ENCODE results near the gene ABCC4.
"Not testable (repeated sequence)": the region's sequence is repeated elsewhere in the genome, so short reads cannot be mapped to it uniquely, and the experiment has no call there.

The ABCC4 gene

DNA sequence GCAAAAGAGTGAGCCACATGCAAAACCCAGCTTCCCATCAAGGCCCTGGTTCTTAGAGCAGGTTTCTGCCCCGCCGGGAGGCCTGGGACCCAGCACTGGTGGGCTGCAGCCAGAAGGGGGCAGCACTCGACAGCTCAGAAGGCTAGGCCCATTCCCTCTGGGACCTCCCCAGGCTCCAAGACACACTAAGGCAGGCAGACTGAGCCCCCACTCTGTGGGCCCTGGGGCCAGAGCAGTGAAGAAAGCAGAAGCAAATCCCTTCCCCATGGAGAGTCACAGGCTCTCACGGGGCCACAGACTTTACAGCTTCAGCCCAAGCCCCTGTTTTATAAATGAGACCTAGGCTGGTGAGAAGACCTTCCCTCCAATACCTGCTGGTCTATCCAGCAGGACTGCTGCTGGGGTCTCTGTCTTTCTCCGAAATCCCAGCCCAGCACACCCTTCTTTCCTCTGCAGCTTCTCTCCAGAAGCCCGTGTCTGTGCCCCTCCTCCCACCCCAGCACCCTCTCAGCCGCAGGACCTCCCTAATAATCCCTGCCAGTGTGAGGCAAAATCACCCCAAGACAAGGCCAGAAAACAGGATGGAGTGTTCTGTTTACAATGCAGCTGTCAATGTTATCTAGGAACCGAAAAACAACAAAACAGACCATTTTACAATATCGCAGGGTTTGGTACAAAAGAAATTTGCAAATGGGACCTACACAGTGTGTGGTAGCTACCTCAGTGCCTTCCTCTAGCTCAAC, 109.3 kb downstream of the ABCC4 start:
- peak; percentile 62 for DNase-seq

DNA sequence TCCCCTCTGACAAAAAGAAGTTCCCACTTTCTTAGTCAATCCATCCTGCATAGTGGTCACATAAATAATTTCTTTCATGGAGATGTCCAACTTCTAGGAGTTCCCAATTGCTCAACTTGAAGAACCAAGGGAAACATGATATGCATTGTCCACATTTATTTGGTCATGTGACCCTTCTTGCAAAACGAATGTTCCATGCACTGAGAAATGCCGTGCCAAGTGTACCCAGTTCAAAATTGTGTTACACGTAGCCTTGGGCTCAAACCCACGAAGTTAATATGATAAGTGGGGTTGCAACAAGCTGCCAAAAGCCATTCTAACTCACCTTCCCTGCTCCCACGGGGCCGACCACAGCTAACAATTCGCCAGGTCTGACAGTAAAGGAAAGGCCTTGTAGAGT, 113.1 kb downstream of the ABCC4 start:
- no peak for DNase-seq

DNA sequence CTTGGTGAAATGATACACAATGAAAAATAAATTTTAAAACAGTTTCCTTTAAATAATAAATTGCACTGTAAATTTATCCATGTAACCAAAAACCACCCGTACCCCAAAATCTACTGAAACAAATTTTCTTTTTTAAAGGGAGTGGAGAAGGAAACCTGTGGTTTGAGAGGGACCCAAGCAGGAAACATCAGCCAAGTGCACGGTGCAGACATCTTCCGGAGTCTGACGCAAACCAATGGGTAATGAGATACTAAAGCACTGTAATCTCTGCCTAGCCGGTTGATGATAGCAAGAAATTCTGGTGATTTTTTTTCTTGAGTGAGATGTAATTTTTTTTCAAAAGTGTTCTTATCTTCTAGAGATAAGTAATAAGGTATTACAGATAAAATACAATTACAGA, 115.4 kb downstream of the ABCC4 start:
- DNase-seq, result peak; percentile 33

- no peak for DNase-seq
These were observed 115.9 kb downstream of the ABCC4 start for GRCh38 chr13:95185311-95185710.

DNA sequence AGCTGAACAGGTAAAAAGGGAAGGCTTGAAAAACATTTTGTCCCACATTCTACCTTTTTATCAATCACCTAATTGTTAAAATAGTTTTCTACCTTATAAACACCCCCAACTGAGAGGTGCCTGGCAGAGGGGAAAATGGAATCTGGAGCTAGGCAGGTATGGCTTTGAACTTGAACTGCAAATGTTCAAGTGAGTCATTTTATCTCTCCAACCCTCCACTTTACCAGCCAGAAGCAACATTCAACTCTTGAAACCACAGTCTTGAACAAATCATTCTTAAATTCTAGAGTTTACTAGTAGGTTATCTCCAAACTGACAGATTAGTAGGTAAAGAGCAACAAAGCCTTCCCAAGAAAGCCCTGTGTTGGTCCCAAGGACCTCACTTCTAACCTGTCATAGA, 116.9 kb downstream of the ABCC4 start:
- DNase-seq, result no peak

- no peak for DNase-seq
These were observed 118.5 kb downstream of the ABCC4 start for GRCh38 chr13:95182570-95183265.

GRCh38 chr13:95181586-95181985, 119.7 kb downstream of the ABCC4 start:
- no peak for DNase-seq

DNA sequence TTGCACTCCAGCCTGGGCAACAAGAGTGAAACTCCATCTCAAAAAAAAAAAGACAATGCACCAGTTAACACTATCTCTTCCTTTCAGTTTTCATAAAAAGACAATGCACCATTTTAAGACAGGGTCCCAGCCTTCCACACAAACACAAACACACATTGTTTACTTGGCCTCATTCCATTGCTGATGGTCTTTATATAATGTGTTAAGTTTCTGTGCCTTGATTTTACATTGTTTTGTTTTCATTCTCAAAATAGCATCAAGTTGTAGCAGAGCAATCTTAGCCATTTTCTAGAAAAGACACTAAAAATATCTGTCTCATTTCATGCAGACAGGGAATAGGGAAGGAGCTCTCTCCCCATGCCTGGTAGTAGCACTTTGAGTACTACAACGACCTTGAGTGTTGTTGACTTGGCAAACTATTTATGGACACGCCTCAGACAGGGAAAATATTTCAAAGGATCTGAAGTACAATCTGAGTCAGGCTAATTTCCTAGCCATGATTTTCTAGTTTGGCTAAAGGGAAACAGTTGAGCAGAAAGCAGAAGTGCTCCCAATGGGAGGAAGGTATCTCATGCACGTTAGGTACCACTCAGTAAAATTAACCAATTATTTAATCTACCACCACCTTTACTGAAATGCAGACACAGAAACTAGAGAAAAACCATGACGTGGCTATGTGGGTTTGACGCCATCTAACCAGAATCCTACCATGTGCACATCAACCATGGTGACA, 120.6 kb downstream of the ABCC4 start:
- DNase-seq, result no peak

GRCh38 chr13:95176611-95177259, 124.5 kb downstream of the ABCC4 start:
- no peak for DNase-seq

DNA sequence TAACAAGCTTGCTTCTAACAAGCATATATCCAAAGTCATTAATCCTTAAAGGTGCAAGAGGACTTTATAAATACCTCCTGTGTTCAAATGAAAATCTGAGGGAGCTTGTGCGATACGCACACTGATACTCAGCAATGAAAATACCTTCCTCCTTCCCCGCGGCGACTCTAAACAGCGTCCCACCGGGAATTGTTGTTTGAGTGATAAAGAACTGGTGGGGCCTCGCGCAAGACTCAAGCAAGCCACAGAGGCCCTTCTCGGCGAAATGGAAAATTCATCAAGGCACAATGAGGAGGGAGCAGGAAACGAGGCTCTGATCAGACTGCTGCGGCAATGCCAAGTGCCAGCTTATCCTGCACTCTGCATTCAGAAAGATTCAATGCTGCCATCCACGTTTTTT, 126.7 kb downstream of the ABCC4 start:
- no peak for DNase-seq

DNA sequence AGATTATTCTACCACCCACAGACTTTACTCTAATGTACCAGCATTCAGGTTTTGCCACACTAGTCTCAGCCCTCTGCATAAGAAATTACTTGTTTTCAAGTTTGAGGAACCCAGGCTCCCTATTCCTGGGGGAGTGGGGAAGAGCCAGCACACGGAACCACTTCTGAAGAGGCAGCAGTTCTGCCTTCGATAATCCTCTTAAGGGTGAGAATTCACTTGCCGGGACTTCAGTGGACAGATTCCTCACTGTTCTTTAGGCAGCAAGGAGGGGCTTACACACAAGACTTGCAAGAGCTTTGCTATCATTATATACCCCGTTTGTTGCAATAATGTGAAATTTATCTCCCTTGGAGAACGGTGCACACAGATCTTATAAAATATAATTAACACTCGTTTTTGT, 133.1 kb downstream of the ABCC4 start:
- no peak for DNase-seq

DNA sequence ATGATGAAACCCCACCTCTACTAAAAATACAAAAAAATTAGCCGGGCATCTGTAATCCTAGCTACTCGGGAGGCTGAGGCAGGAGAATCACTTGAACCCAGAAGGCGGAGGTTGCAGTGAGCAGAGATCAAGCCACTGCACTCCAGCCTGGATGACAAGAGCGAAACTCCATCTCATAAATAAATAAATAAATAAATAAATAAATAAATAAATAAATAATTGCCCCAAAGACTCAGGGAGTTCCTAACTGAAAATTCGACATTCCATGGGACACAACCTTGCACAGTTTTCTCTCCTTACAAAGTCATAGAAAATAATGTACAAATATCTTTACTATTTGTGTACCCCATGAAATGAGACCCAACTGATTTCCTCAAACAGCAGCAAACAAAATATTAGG, 134.2 kb downstream of the ABCC4 start:
- not testable (repeated sequence) for DNase-seq

DNA sequence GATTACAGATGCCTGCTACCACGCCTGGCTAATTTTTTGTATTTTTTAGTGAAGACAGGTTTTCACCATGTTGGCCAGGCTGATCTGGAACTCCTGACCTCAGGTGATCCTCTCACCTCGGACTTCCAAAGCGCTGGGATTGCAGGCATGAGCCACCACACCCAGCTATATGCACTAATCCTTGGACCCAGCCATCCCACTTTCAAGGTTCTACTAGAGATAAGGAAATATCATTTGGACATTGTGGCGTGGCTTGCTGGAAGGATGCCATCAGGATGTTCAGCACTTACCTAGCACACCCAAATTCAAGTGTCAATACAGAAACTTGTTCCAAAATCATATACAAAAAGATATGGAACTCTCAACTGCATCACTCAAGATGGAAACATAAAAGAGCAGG, 136.4 kb downstream of the ABCC4 start:
- no peak for DNase-seq

DNA sequence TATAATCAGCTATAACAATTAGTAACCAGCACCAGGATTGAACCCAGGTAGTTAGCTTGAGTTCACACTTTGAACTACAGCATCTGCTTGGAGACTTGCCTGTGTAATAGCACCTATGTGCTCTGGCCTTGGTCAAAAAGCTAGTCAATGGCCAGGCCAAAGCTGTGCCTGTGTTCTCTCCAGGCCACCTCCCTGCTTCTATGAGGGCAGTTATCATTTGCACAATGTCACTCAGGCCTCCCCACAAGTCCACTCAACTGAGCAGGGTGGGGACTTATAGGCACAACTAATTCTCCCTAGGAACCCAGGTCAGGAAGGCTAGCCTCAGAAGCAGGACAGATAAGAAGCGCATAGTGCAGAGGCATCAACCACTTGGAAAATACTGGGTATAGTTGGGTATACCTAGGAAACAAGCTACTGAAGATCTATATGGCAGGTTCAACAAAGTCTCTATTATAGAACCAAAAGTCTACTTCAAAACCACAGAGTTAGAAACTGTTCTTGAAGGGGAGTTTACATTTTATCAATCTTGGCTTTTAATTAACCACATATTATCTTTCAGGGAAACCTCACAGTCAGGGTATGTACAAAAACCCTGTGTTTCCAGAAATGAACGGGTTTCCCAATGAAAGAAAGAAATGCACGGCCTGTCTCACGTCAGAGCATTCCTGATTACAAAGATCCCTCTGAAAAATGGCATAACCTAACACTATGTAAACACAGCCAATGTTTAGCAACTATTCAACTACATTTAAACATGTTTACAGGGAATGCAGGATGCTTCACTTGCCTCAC, 140.9 kb downstream of the ABCC4 start:
- no peak for DNase-seq

DNA sequence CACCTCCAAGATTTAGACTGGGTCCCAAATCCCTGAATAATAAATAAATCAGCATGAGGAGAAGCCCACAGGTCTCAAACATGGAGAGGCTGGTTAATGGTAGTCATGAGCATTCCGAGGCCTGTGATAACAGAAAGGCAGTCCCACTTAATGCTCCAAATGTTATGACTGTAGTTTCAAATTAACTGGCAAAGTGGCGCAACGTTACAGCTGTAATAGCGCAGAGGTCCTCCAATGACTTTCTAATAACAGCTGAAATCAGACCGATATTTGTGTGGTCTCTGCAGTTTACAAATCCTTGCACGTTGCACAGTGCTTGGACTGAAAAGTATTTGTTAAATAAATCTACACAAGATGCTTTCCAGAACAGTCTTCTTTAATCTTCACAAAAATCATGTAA, 141.8 kb downstream of the ABCC4 start:
- DNase-seq, result no peak

GRCh38 chr13:95156208-95156607, 145.0 kb downstream of the ABCC4 start:
- DNase-seq, result no peak

DNA sequence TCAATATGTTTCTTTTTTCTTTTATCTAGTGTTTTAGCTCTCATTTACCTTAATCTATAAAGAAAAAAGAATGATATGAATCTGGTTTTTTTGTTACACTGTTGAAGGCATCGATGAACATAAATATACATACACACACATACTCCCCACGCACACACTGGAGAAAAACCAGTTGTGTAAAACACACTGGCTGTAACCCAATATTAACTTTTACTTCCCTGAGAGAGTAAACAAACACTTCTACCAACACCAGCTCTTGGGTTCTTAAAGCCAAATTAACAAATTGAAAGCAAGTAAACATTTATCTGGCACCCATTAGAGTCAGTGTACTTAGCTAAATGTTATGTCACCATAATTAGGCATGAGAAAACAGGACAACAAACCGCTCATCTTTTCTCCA, 145.7 kb downstream of the ABCC4 start:
- no peak for DNase-seq

- no peak for DNase-seq
These were observed 146.2 kb downstream of the ABCC4 start for GRCh38 chr13:95155093-95155492.

DNA sequence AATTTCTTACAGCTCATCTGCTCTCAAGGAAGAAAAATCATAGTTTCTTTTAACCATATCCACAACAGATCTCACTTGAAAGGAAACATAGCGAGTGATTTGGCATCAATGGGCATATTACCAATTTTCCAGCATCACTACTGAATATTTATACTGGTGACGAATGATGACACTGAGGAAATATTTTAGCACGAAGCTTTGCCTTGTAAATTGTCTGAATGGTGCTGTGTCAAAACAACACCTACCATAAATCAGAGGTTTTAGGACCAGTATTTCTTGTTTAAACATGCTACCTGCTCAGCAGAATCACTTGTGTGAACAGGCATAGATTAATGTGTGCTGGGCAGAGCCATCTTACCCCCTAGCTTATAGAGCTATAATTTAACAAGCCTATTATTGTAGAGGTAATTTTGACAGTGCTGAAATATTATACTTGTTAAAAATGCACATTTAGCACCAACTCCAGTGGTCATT, 146.8 kb downstream of the ABCC4 start:
- no peak for DNase-seq

GRCh38 chr13:95153647-95154412, 147.4 kb downstream of the ABCC4 start:
- no peak for DNase-seq

GRCh38 chr13:95151942-95152587, 149.2 kb downstream of the ABCC4 start:
- no peak for DNase-seq
